Suprapubic skin (tissue), 4 donors: ENCODE measurements around the gene OR6N1. TPM values are rescaled to one million over a fixed set of nuclear protein-coding genes. Genes with fewer than 3 reads are reported as not detected.

Experiments
- DNase-seq, 2 donors: peaks; one replicate each; pipeline ENCODE4 v3.0.0-alpha.2; 2019; ENCODE audit warnings: low spot score in 2 of 2
- H3K27ac ChIP-seq: fragments of 200-600 bp; sonication (generic); one replicate; pipeline ENCODE4 v1.5.1; 2019
- H3K27me3 ChIP-seq: fragments of 200-600 bp; sonication (generic); one replicate; pipeline ENCODE4 v1.5.1; 2019
- H3K36me3 ChIP-seq: fragments of 200-600 bp; sonication (generic); one replicate; pipeline ENCODE4 v1.5.1; 2019
- H3K4me1 ChIP-seq: fragments of 200-600 bp; sonication (generic); one replicate; pipeline ENCODE4 v1.5.1; 2019
- H3K4me3 ChIP-seq: fragments of 200-600 bp; sonication (generic); one replicate; pipeline ENCODE4 v1.5.1; 2019; ENCODE audit warnings: mild to moderate bottlenecking
- H3K9me3 ChIP-seq: fragments of 200-600 bp; sonication (generic); one replicate; pipeline ENCODE4 v1.5.1; 2019
- CTCF ChIP-seq, 2 donors: fragments of 200-600 bp in 1 of 2; fragments of 450-650 bp in 1 of 2; sonication (generic) in 1 of 2; IDR thresholded peaks; one replicate each; pipeline ENCODE4 v1.5.1; 2016 to 2019; ENCODE audit warnings: antibody characterized with exemption in 2 of 2, mild to moderate bottlenecking in 1 of 2, moderate library complexity in 1 of 2
- EP300 ChIP-seq: sonication (generic); formaldehyde crosslinking; IDR thresholded peaks from one replicate; pipeline ENCODE4 v1.6.1; 2017; ENCODE audit warnings: antibody characterized with exemption
- POLR2A ChIP-seq, 2 donors: fragments of 450-650 bp; IDR thresholded peaks; one replicate each; pipeline ENCODE4 v1.6.1; 2017; ENCODE audit warnings: antibody characterized with exemption in 2 of 2, mild to moderate bottlenecking in 2 of 2, moderate library complexity in 2 of 2
- POLR2AphosphoS5 ChIP-seq, 3 donors: sonication (generic); formaldehyde crosslinking; IDR thresholded peaks; one replicate each; pipeline ENCODE4 v1.6.1; 2017; ENCODE audit warnings: antibody characterized with exemption in 3 of 3
- WGBS: methylation state at CpG from one replicate; pipeline ENCODE4 v1.1.5; 2018; 5-methylcytosine and 5-hydroxymethylcytosine counted together
- total RNA-seq, 4 donors: library from RNA; depleted of rRNA; stranded (reverse); fragments of >200 nt; gene quantifications; one replicate each; pipeline ENCODE4 v1.1.0, GENCODE V29; 2016

OR6N1 gene
- total RNA-seq, result not detected

GRCh38 chr1:158771950-158772866 is at the start of gene OR6N1:
OR6N1 (minus strand) TSS chr1:158772195; CDS start chr1:158766682, 5,513 bp downstream.
- TF ChIP-seq POLR2AphosphoS5 (IDR thresholded peaks at IDR 0.05), result no peak
- TF ChIP-seq EP300, result no peak
- TF ChIP-seq CTCF (IDR thresholded peaks at IDR 0.05), result no peak
- TF ChIP-seq POLR2A (IDR thresholded peaks at IDR 0.05), result no peak
- 54% methylated on average over 6 of the region's 6 CpGs for WGBS
- no peak within 1 kb of the TSS for H3K27ac ChIP-seq
- no peaks in the 10 kb centered on the region for H3K27me3 ChIP-seq
- H3K36me3 ChIP-seq, result no peaks in the 10 kb centered on the region
- DNase-seq, result no peak
- H3K4me3 ChIP-seq, result no peak within 1 kb of the TSS
- no peaks in the 10 kb centered on the region for H3K4me1 ChIP-seq
- no peaks in the 10 kb centered on the region for H3K9me3 ChIP-seq

- no peaks in the 10 kb centered on the region for H3K9me3 ChIP-seq
- DNase-seq, result no peak
- no peak overlapping the region for H3K27ac ChIP-seq
- H3K36me3 ChIP-seq, result no peaks in the 10 kb centered on the region
- WGBS, result 80% methylated on average over 1 of the region's 1 CpG
- no peaks in the 10 kb centered on the region for H3K4me1 ChIP-seq
- H3K4me3 ChIP-seq, result no peak overlapping the region
- no peaks in the 10 kb centered on the region for H3K27me3 ChIP-seq
- TF ChIP-seq POLR2AphosphoS5 (IDR thresholded peaks at IDR 0.05) (no peak), EP300 (no peak), CTCF (IDR thresholded peaks at IDR 0.05) (no peak), POLR2A (IDR thresholded peaks at IDR 0.05) (no peak)
Observed at GRCh38 chr1:158821723-158822122, 49.7 kb upstream of the OR6N1 start.

DNA sequence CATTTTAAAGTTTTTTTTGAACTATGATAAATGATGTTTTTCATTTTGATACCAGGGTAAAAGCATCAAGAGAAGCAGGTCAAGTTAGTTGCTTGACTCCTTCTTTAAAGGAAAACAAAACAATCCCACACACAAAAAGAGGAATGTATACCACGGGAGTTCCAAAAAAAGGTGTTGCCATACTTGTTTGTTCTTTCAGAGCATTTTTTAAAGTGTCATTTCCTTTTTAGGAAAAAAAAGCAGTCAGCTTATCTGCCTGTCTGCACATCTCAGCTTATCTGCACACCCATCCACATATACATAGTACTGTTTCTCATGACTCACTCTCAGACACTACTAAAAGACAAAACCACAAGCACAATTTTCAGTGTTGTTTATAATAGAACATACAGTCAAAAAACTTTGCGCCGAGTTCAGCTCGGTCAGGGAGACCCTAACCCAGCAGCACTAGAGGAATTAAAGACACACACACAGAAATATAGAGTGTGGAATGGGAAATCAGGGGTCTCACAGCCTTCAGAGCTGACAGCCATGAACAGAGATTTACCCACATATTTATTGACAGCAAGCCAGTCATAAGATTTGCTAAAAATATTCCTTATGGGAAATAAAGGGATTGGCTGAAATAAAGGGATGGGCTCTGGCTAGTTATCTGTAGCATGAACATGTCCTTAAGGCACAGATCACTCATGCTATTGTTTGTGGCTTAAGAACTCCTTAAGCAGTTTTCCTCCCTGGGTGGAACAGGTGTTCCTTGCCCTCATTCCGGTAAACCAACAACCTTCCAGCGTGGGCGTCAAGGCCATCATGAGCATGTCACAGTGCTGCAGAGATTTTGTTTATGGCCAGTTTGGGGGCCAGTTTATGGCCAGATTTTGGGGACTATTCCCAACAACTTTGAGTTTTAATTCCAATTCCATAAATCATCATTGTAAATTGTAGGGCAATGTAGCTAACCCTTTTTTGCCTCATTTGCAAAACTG is 47.8 kb upstream of the OR6N1 start:
- DNase-seq, result no peak
- no peaks in the 10 kb centered on the region for H3K4me1 ChIP-seq
- TF ChIP-seq POLR2AphosphoS5 (IDR thresholded peaks at IDR 0.05), result no peak
- TF ChIP-seq EP300, result no peak
- no peak for TF ChIP-seq POLR2A (IDR thresholded peaks at IDR 0.05)
- no peak for TF ChIP-seq CTCF (IDR thresholded peaks at IDR 0.05)
- 70% methylated on average over 7 of the region's 7 CpGs for WGBS
- no peaks in the 10 kb centered on the region for H3K9me3 ChIP-seq
- H3K27me3 ChIP-seq, result no peaks in the 10 kb centered on the region
- no peak overlapping the region for H3K4me3 ChIP-seq
- H3K27ac ChIP-seq, result no peak overlapping the region
- H3K36me3 ChIP-seq, result no peaks in the 10 kb centered on the region

DNA sequence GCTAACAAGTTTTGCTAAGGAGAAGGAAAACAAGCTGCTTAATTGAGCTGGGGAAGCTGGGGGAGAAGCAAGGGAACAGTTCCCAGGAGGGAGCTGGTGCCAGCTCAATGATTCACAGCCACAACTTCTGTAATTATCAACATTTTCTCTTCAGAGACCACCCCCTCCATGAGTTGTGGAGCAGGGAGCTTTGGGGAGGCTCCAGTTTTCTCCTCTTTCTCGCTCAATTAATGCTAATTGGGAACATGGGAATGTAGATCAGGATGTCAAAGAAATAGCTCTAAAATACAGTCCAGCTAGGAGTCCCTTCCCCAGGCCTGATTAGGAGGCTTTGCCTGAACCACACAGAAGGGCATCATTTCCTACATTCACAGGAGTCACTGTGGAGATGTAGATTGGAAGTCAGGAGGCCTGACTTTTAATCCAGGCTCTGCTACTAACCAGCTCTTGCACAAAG is 47.0 kb upstream of the OR6N1 start:
- Histone ChIP-seq H3K27ac (no peak overlapping the region), H3K4me1 (no peaks in the 10 kb centered on the region), H3K36me3 (no peaks in the 10 kb centered on the region), H3K27me3 (no peaks in the 10 kb centered on the region), H3K9me3 (no peaks in the 10 kb centered on the region), H3K4me3 (no peak overlapping the region)
- no peak for TF ChIP-seq POLR2AphosphoS5 (IDR thresholded peaks at IDR 0.05)
- TF ChIP-seq CTCF (IDR thresholded peaks at IDR 0.05), result no peak
- no peak for TF ChIP-seq POLR2A (IDR thresholded peaks at IDR 0.05)
- no peak for TF ChIP-seq EP300
- WGBS, result 82% methylated on average over 1 of the region's 1 CpG
- DNase-seq, result no peak
